Brain microvascular endothelial cell (primary cell): ENCODE measurements around the gene F10.

Experiments
- DNase-seq: peaks from one replicate; pipeline ENCODE4 v3.0.0-alpha.2; 2020
- H3K27ac ChIP-seq: fragments of 250-450 bp; sonication (Bioruptor Pico); 2 replicates; pipeline ENCODE4 v1.5.1; 2020; ENCODE audit warnings: mild to moderate bottlenecking, moderate library complexity
- H3K27me3 ChIP-seq: fragments of 250-450 bp; sonication (Bioruptor Pico); replicated peaks from 2 replicates; pipeline ENCODE4 v1.5.1; 2020; ENCODE audit warnings: mild to moderate bottlenecking
- H3K36me3 ChIP-seq: fragments of 250-450 bp; sonication (Bioruptor Pico); replicated peaks from 2 replicates; pipeline ENCODE4 v1.5.1; 2020; ENCODE audit warnings: mild to moderate bottlenecking
- H3K4me3 ChIP-seq: 2 replicates; pipeline ENCODE4 v1.5.1; 2011; ENCODE audit warnings: low read depth, mild to moderate bottlenecking, control low read depth, low read length, moderate library complexity
- CTCF ChIP-seq: IDR thresholded peaks from 2 replicates; pipeline ENCODE4 v1.5.1; 2011; ENCODE audit warnings: low read depth, mild to moderate bottlenecking, moderate library complexity, low read length, control low read depth, inconsistent platforms; ENCODE audit errors: missing control alignments
- in situ Hi-C: cut with HindIII; loops from 2 replicates; pipeline ENCODE4 v1.10.0; 2017; ENCODE audit warnings: low sequenced_read_pairs, low pct_ligation_motif_present

Gene F10

GRCh38 chr13:113092776-113093579, 29.6 kb upstream of the F10 start:
- no peak for TF ChIP-seq CTCF
- no peaks in the 10 kb centered on the region for H3K36me3 ChIP-seq
- H3K27me3 ChIP-seq: peaks cover 8% of the 10 kb centered on the region
- DNase-seq: no peak
- no peak overlapping the region for H3K27ac ChIP-seq
- no peak overlapping the region for H3K4me3 ChIP-seq
- in situ Hi-C loops: no loop called here

GRCh38 chr13:113093580-113094409, 28.8 kb upstream of the F10 start:
- no peak for DNase-seq
- Histone ChIP-seq H3K27ac (no peak overlapping the region), H3K4me3 (no peak overlapping the region), H3K36me3 (no peaks in the 10 kb centered on the region), H3K27me3 (peaks cover 15% of the 10 kb centered on the region)
- TF ChIP-seq CTCF: no peak
- in situ Hi-C loops: no loop called here

GRCh38 chr13:113094410-113094800, 28.2 kb upstream of the F10 start:
- Histone ChIP-seq H3K27ac (no peak overlapping the region), H3K36me3 (no peaks in the 10 kb centered on the region), H3K4me3 (no peak overlapping the region), H3K27me3 (peaks cover 20% of the 10 kb centered on the region)
- DNase-seq: no peak
- in situ Hi-C loops: no loop called here
- TF ChIP-seq CTCF: no peak

- H3K27me3 ChIP-seq: peaks cover 20% of the 10 kb centered on the region
These were observed 27.2 kb upstream of the F10 start for GRCh38 chr13:113095146-113096051.

More at GRCh38 chr13:113095146-113096051, 27.2 kb upstream of the F10 start:
- TF ChIP-seq CTCF: no peak
- DNase-seq: no peak
- in situ Hi-C loops: no loop called here
- Histone ChIP-seq H3K4me3 (no peak overlapping the region), H3K36me3 (no peaks in the 10 kb centered on the region), H3K27ac (no peak overlapping the region)
